Psoas muscle (tissue), 8 donors: ENCODE data around the gene CDK15. TPM values are rescaled to one million over a fixed set of nuclear protein-coding genes. Genes with fewer than 3 reads are reported as not detected.

Experiments used
- ATAC-seq, 4 donors: fragments of 200-7000 bp; cut with Tn5 transposase; one replicate each; pipeline ENCODE4 v1.9.1; 2020; ENCODE audit warnings: moderate library complexity in 3 of 4, mild to moderate bottlenecking in 2 of 4
- DNase-seq, 2 donors: peaks; one replicate each; pipeline ENCODE4 v3.0.0-alpha.2; 2020
- H3K27ac ChIP-seq: fragments of 200-600 bp; one replicate; pipeline ENCODE4 v1.8.0; 2022
- H3K27me3 ChIP-seq, 3 donors: fragments of 200-600 bp in 1 of 3; one replicate each; pipeline versions ENCODE4 v1.6.1 to v1.8.0; 2013 to 2022; ENCODE audit warnings: low read length in 2 of 3, mild to moderate bottlenecking in 2 of 3, moderate library complexity in 1 of 3; ENCODE audit not compliant: insufficient read depth in 3 of 3
- H3K36me3 ChIP-seq, 2 donors: fragments of 200-600 bp in 1 of 2; one replicate each; pipeline versions ENCODE4 v1.6.1 to v1.8.0; 2013 to 2022; ENCODE audit warnings: low read depth in 1 of 2, mild to moderate bottlenecking in 1 of 2, moderate library complexity in 1 of 2; ENCODE audit not compliant: insufficient read depth in 1 of 2
- H3K4me1 ChIP-seq: fragments of 200-600 bp; one replicate; pipeline ENCODE4 v1.8.0; 2022
- H3K4me3 ChIP-seq: fragments of 200-600 bp; one replicate; pipeline ENCODE4 v1.8.0; 2022; ENCODE audit warnings: mild to moderate bottlenecking
- H3K9me3 ChIP-seq: fragments of 200-600 bp; one replicate; pipeline ENCODE4 v1.8.0; 2022
- CTCF ChIP-seq: fragments of 200-600 bp; IDR thresholded peaks from one replicate; pipeline ENCODE4 v1.8.0; 2022; ENCODE audit warnings: antibody characterized with exemption
- WGBS, 3 donors: extraction: QIAGEN DNeasy Blood & Tissue Kit; methylation state at CpG; one replicate each; pipeline versions ENCODE4 v1.1.6 to v1.1.7; 2013; 5-methylcytosine and 5-hydroxymethylcytosine counted together
- intact Hi-C, 2 donors: fragments of 100-400 bp; cut with DNase I; formaldehyde crosslinking; loops; one replicate each; pipeline versions ENCODE4 v1.11.0 to v1.14.2; 2022
- polyA plus RNA-seq, 3 donors: library from polyadenylated mRNA; stranded (reverse); fragments of 200-250 nt; gene quantifications; one replicate each; pipeline ENCODE4 v1.2.3, GENCODE V29; 2013
- total RNA-seq, 4 donors: library from RNA; stranded (reverse); fragmentation: NEBNext Ultra II Directional in 2 of 4; extraction: Animal tissue kit (Norgen Biotek cat#: 25700) in 2 of 4; gene quantifications; one replicate each; pipeline versions ENCODE4 v1.2.1 to v1.2.4, GENCODE V29; 2021 to 2023
- donor health status: healthy with polysubstance abuse.
- donor health status: DM: no; HTN: no; CAD: no; lungs with moderate emphysema.
- donor health status: Bipolar disorder and iron deficiency.
- donor health status: healthy.
- donor health status: DM: yes; HTN: yes; CAD: no.
- donor health status: DM: no; HTN: no; CAD: no.
- donor health status: DM: no; HTN: no; CAD: no.
- donor health status: DM: yes; HTN: yes; CAD: no.

The CDK15 gene
- total and polyA plus RNA-seq, 7 donors: 0.05 to 0.92 (median 0.31) TPM; not detected in 1

GRCh38 chr2:201919308-201919634 is 112.9 kb downstream of the CDK15 start:
- H3K4me1 ChIP-seq: no peaks in the 10 kb centered on the region
- H3K27ac ChIP-seq: no peak overlapping the region
- no peak for DNase-seq
- H3K36me3 ChIP-seq: no peaks in the 10 kb centered on the region
- H3K27me3 ChIP-seq: no peaks in the 10 kb centered on the region
- WGBS, 3 donors: 83 to 94% (median 92%) methylated on average over 6 of the region's 6 CpGs
- H3K4me3 ChIP-seq: no peak overlapping the region
- ATAC-seq: no peak
- intact Hi-C loops: no loop called here
- TF ChIP-seq CTCF: no peak
- H3K9me3 ChIP-seq: no peaks in the 10 kb centered on the region

DNA sequence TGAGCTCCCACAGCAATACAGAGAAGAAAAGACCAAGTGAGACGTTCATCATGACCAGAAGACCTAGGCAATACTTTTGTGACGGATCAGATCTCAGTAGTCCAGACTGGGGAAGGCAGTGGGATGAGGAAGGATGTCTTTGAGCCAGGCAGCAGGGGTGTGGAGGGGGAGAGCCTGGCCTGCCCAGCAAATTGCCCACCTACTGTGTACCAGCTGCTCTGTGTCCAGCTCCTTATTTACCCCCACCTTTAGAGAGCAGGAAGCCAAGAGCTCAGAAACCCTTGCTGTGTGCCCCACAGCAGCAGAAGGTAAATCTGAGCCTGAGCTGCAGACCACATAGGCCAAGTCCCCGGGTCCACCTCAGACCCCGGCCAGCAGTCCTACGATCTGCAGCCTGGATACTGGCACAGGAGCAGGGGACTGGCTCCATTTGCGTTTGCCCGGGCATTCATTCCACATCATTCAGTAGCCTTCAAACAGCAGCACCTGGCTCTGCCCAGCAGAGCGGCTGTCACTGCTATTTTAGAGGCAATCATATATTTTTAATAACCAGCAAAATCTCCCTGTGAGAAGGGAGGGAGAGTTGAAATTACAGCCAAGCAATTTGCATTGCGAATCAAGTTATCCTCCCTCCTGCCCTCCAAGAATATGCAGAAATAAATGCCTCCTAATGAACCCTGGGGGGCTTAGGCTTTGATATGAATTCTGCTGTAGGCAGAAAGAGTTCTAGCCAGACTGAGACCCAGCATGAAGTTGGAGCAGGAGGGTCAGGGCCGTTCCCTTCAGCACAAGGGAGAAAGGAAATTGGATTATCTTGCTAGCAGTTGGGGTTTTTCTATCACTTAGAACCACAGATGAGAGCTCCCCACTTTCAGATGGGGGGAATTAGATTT is 117.3 kb downstream of the CDK15 start:
- WGBS, 3 donors: 64 to 75% (median 73%) methylated on average over 10 of the region's 10 CpGs
- Histone ChIP-seq H3K27me3 (no peaks in the 10 kb centered on the region), H3K9me3 (no peaks in the 10 kb centered on the region), H3K4me1 (no peaks in the 10 kb centered on the region), H3K4me3 (no peak overlapping the region), H3K27ac (no peak overlapping the region), H3K36me3 (no peaks in the 10 kb centered on the region)
- ATAC-seq (no peak), DNase-seq (no peak)
- TF ChIP-seq CTCF: no peak
- intact Hi-C loops: no loop called here

- DNase-seq (no peak), ATAC-seq (no peak)
- intact Hi-C loops: no loop called here
- Histone ChIP-seq H3K4me1 (no peaks in the 10 kb centered on the region), H3K4me3 (no peak overlapping the region), H3K27me3 (no peaks in the 10 kb centered on the region), H3K27ac (no peak overlapping the region), H3K36me3 (no peaks in the 10 kb centered on the region), H3K9me3 (no peaks in the 10 kb centered on the region)
- 95 to 97% (median 96%) methylated on average over 5 of the region's 5 CpGs for WGBS, 3 donors
- TF ChIP-seq CTCF: no peak
These were observed 118.1 kb downstream of the CDK15 start for GRCh38 chr2:201924453-201924852.

- Histone ChIP-seq H3K4me3 (no peak overlapping the region), H3K27ac (no peak overlapping the region), H3K9me3 (no peaks in the 10 kb centered on the region), H3K36me3 (no peaks in the 10 kb centered on the region), H3K4me1 (no peaks in the 10 kb centered on the region), H3K27me3 (no peaks in the 10 kb centered on the region)
- no peak for ATAC-seq
- no peak for TF ChIP-seq CTCF
- no peak for DNase-seq
- intact Hi-C loops: no loop called here
- 88 to 90% (median 89%) methylated on average over 5 of the region's 5 CpGs for WGBS, 3 donors
These were observed 118.7 kb downstream of the CDK15 start for GRCh38 chr2:201925056-201925455.

- H3K27me3 ChIP-seq: no peaks in the 10 kb centered on the region
- DNase-seq: no peak
- H3K9me3 ChIP-seq: no peaks in the 10 kb centered on the region
- H3K4me3 ChIP-seq: no peak overlapping the region
- H3K27ac ChIP-seq: no peak overlapping the region
- intact Hi-C loops: no loop called here
- no peaks in the 10 kb centered on the region for H3K36me3 ChIP-seq
- no peak for TF ChIP-seq CTCF
- WGBS, 3 donors: 72 to 75% (median 73%) methylated on average over 3 of the region's 3 CpGs
- H3K4me1 ChIP-seq: no peaks in the 10 kb centered on the region
- no peak for ATAC-seq
These were observed 119.7 kb downstream of the CDK15 start for GRCh38 chr2:201926067-201926466.
